DND-41 (cell line): Measurements from ENCODE around the gene ME3.

Experiments used
- ATAC-seq: fragments of 200-7000 bp; cut with Tn5 transposase; 3 replicates; pipeline ENCODE4 v1.9.1; 2021; ENCODE audit warnings: low read depth; ENCODE audit not compliant: insufficient read depth
- DNase-seq: peaks from one replicate; pipeline ENCODE4 v3.0.0-alpha.2; 2020
- H2AFZ ChIP-seq: 2 replicates; pipeline ENCODE4 v1.6.0; 2012; ENCODE audit warnings: low read depth, low read length
- H3K27ac ChIP-seq: 2 replicates; pipeline ENCODE4 v1.5.1; 2012; ENCODE audit warnings: low read length, inconsistent platforms
- H3K27me3 ChIP-seq: fragments of 200-600 bp; sonication (generic); 2 replicates; pipeline ENCODE4 v1.6.0; 2012; ENCODE audit warnings: low read length, mild to moderate bottlenecking, inconsistent platforms; ENCODE audit not compliant: insufficient read depth, poor library complexity
- H3K36me3 ChIP-seq: 2 replicates; pipeline ENCODE4 v1.5.1; 2012; ENCODE audit warnings: low read length, inconsistent platforms; ENCODE audit not compliant: insufficient read depth
- H3K4me1 ChIP-seq: 2 replicates; pipeline ENCODE4 v1.5.1; 2012; ENCODE audit warnings: mild to moderate bottlenecking, low read length; ENCODE audit not compliant: insufficient read depth
- H3K4me2 ChIP-seq: 2 replicates; pipeline ENCODE4 v1.6.0; 2012; ENCODE audit warnings: mild to moderate bottlenecking, moderate library complexity, low read length, inconsistent platforms; ENCODE audit not compliant: insufficient read depth
- H3K4me3 ChIP-seq, 2 experiments: fragments of 200-600 bp in 1 of 2; shearing (Covaris generic) in 1 of 2; 2 replicates each; pipeline ENCODE4 v1.5.1; 2012 to 2016; ENCODE audit warnings: inconsistent platforms in 2 of 2, low read length in 2 of 2, mild to moderate bottlenecking in 2 of 2, low read depth in 1 of 2, moderate library complexity in 1 of 2
- H3K79me2 ChIP-seq: 2 replicates; pipeline ENCODE4 v1.6.0; 2012; ENCODE audit warnings: low read length, inconsistent platforms; ENCODE audit not compliant: insufficient read depth
- H3K9ac ChIP-seq: 2 replicates; pipeline ENCODE4 v1.6.0; 2012; ENCODE audit warnings: low read depth, mild to moderate bottlenecking, inconsistent platforms, low read length, moderate library complexity
- H3K9me3 ChIP-seq: 2 replicates; pipeline ENCODE4 v1.5.1; 2012; ENCODE audit warnings: low read length, moderate library complexity, mild to moderate bottlenecking, inconsistent platforms; ENCODE audit not compliant: insufficient read depth, severe bottlenecking
- H4K20me1 ChIP-seq: 2 replicates; pipeline ENCODE4 v1.6.0; 2012; ENCODE audit warnings: low read length; ENCODE audit not compliant: insufficient read depth
- CTCF ChIP-seq: IDR thresholded peaks from 2 replicates; pipeline ENCODE4 v1.5.1; 2012; ENCODE audit warnings: borderline replicate concordance, low read length, moderate library complexity, mild to moderate bottlenecking; ENCODE audit not compliant: poor library complexity, severe bottlenecking; ENCODE audit errors: extremely low read depth
- EZH2 ChIP-seq: IDR thresholded peaks from 3 replicates; pipeline ENCODE4 v1.6.1; 2012; ENCODE audit warnings: borderline replicate concordance, low read depth, mild to moderate bottlenecking, moderate library complexity, low read length, inconsistent platforms; ENCODE audit not compliant: severe bottlenecking

ME3 gene

GRCh38 chr11:86491027-86491426 lies 181.4 kb downstream of the ME3 start:
- no peaks in the 10 kb centered on the region for H4K20me1 ChIP-seq
- H3K36me3 ChIP-seq: no peaks in the 10 kb centered on the region
- no peak overlapping the region for H3K4me2 ChIP-seq
- no peaks in the 10 kb centered on the region for H3K79me2 ChIP-seq
- H2AFZ ChIP-seq: no peak overlapping the region
- no peak overlapping the region for H3K9ac ChIP-seq
- no peak overlapping the region for H3K27ac ChIP-seq
- H3K4me1 ChIP-seq: no peaks in the 10 kb centered on the region
- TF ChIP-seq EZH2 (no peak), CTCF (no peak)
- no peaks in the 10 kb centered on the region for H3K9me3 ChIP-seq
- no peak for DNase-seq
- no peak for ATAC-seq
- H3K4me3 ChIP-seq: no peak overlapping the region
- H3K27me3 ChIP-seq: no peaks in the 10 kb centered on the region

- no peak overlapping the region for H3K4me2 ChIP-seq
- no peak for DNase-seq
- no peaks in the 10 kb centered on the region for H3K27me3 ChIP-seq
- no peak overlapping the region for H2AFZ ChIP-seq
- H3K4me3 ChIP-seq: no peak overlapping the region
- no peak overlapping the region for H3K9ac ChIP-seq
- no peaks in the 10 kb centered on the region for H3K79me2 ChIP-seq
- no peak for ATAC-seq
- no peaks in the 10 kb centered on the region for H3K4me1 ChIP-seq
- no peaks in the 10 kb centered on the region for H3K9me3 ChIP-seq
- H3K36me3 ChIP-seq: no peaks in the 10 kb centered on the region
- H3K27ac ChIP-seq: no peak overlapping the region
- no peaks in the 10 kb centered on the region for H4K20me1 ChIP-seq
- TF ChIP-seq CTCF (no peak), EZH2 (no peak)
These were observed 181.8 kb downstream of the ME3 start for GRCh38 chr11:86490582-86490981.

GRCh38 chr11:86489442-86489841 lies 183.0 kb downstream of the ME3 start:
- Histone ChIP-seq H2AFZ (no peak overlapping the region), H3K9me3 (no peaks in the 10 kb centered on the region), H3K27me3 (no peaks in the 10 kb centered on the region), H3K27ac (no peak overlapping the region), H3K79me2 (no peaks in the 10 kb centered on the region), H3K4me3 (no peak overlapping the region), H3K36me3 (no peaks in the 10 kb centered on the region), H3K4me1 (no peaks in the 10 kb centered on the region), H4K20me1 (no peaks in the 10 kb centered on the region), H3K4me2 (no peak overlapping the region), H3K9ac (no peak overlapping the region)
- DNase-seq: no peak
- ATAC-seq: no peak
- TF ChIP-seq CTCF (no peak), EZH2 (no peak)

- DNase-seq: no peak
These were observed 183.9 kb downstream of the ME3 start for GRCh38 chr11:86488553-86488952.

More at GRCh38 chr11:86488553-86488952, 183.9 kb downstream of the ME3 start:
- TF ChIP-seq EZH2: no peak
- TF ChIP-seq CTCF: no peak
- ATAC-seq: no peak
- Histone ChIP-seq H2AFZ (no peak overlapping the region), H4K20me1 (no peaks in the 10 kb centered on the region), H3K4me1 (no peaks in the 10 kb centered on the region), H3K9ac (no peak overlapping the region), H3K9me3 (no peaks in the 10 kb centered on the region), H3K79me2 (no peaks in the 10 kb centered on the region), H3K4me2 (no peak overlapping the region), H3K4me3 (no peak overlapping the region), H3K36me3 (no peaks in the 10 kb centered on the region), H3K27me3 (no peaks in the 10 kb centered on the region), H3K27ac (no peak overlapping the region)
